HuH-7.5 (cell line): ENCODE results near the gene SBSN.

Experiments used
- DNase-seq: peaks from one replicate; pipeline ENCODE4 v3.0.0; 2011; ENCODE audit warnings: low spot score

SBSN gene

DNA sequence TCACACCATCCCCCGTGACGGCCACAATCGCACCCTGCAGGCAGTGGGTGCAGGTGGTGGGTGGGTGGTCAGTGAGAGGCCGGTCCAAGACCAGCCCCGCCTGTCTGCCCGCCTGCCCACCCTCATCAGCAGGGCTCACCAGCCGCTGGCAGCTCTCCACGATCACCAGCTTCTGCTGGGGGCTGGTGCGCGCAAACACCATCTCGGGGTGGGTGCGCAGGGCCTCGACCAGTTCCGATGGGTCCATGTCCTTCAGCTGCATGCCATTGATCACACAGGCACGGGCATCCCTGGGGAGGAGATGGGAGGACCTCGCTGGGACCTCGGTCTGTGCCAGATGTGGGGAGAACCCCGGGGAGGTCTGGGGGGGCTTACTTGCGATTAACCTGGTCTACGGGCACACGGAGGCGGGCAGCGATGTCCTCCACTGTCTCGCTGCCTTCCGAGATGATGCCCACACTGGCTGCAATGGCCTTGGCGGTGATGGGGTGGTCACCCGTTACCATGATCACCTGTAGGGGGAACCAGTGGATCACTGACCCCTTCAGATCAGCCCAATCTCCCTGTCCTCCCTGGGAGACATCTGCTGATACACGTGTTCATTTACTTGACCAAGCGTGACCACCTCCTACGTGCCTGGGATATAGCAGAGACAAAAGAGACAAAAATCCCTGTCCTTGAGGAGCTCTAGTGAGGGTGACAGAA, 27.3 kb upstream of the SBSN start:
- DNase-seq: peak; percentile 77

DNA sequence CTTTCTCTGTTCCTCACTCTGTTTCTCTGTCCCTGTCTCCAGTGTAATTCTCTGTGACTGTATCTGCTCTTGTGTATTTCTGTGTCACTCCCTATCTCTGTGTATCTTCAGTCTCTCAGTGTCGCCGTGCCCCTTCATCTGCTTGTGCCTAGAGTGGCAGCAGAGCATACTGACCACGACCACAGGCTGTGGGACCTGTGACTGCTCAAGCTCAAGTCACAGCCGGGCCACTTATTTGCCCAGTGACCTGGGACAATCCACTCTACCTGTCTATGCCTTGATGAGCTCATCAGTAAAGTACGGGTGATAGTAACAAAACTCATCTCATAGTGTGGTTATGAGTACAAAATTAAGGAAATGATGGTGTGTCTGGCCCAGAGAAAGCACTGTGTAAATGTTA, 26.0 kb upstream of the SBSN start:
- no peak for DNase-seq

DNA sequence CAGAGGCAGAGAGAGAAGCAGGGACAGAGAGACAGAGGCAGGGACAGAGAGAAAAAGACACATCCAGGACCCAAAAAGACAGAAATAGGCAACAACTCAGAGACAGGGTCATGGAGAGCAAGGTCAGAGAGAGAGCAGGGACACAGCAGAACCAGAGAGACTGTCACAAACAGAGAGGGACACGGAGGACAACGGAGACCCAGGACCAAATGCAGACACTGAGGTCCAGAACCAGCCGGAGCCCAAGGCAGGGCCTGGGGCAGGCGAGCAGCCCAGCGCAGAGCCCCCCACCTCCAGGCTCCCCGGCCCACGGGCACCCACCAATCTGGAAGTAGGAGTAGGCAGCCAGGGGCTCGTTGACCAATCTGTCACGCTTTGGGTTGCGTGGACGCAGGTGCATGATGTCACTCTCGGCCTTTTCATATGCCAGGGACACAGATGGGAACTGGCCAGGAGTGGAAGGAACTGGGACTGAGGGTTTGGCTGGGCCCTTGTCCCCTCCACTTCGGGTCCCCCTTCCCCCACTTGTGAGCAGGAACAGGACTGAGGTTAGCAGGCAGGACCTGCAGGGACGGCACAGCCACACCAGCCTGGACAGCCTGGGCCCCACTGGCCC, 25.4 kb upstream of the SBSN start:
- DNase-seq: no peak

DNA sequence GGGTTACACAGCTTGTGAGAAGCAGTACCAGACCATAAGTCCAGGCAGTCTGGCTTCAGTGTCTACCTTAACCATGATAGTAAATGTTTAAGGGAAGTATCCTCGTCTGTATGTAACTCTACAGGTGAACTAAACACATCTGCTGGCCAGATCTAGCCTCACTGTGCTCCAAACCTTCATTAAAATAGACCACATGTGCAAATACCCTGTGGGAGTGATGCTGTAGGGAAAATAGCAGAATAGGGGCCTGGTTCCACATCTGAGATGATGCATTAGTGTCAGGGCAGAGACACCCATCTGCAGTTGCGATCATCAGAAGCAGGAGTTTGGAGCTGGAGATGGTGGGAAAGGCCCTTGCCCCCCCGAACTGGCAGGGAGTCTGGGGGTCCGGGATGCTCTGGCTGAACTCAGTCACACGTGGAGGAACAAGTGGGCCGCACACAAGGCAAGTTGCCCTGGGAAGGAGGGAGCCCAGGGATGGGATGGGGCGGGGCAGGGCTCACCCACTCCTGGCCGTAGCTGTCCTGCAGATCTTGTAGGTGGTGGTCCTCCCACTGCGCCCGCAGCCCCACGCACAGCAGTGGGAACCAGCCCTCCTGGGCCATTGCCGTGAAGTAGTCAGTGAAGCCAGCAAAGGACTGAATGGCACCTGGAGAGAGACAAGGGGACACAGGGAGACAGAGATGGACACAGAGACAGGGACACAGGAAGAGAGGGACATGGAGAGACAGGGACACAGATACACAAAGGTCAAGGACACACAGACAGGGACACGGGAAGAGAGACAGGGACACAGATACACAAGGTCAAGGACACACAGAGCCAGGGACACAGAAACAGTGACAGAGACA, 24.6 kb upstream of the SBSN start:
- no peak for DNase-seq

DNA sequence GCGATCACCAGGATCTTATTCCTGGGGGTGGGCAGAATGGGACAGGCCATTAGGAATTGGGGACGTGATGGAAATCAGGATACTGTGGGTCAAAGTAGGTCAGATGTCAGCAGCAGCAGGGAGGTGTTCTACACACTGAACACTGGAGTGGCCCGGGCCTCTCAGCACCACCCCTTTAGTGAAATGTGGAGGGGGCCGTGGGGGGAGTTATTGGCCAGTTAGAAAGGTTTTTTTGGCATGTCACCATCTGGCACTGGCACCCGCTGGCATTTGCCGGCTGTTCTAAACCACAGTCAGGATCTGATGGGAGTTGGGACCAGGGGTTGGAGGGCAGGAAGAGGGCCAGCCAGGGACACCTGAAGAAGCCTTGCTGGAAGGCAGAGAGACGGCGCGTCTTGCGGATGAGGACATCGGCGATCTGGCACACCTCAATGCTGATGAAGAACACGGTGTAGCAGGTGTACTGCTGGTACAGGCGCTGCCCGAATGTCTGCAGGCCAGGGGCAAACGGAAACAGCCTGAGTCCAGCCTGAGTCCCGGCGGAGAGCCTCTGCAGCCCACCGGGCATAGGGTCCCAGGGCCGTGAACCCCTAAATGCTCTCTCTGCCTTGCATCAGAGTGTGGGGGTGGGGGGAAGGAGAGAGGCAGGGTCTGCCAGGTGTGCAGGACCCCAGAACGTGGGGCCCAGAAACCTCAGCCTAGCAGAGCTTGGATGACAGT, 23.1 kb upstream of the SBSN start:
- DNase-seq: no peak

DNA sequence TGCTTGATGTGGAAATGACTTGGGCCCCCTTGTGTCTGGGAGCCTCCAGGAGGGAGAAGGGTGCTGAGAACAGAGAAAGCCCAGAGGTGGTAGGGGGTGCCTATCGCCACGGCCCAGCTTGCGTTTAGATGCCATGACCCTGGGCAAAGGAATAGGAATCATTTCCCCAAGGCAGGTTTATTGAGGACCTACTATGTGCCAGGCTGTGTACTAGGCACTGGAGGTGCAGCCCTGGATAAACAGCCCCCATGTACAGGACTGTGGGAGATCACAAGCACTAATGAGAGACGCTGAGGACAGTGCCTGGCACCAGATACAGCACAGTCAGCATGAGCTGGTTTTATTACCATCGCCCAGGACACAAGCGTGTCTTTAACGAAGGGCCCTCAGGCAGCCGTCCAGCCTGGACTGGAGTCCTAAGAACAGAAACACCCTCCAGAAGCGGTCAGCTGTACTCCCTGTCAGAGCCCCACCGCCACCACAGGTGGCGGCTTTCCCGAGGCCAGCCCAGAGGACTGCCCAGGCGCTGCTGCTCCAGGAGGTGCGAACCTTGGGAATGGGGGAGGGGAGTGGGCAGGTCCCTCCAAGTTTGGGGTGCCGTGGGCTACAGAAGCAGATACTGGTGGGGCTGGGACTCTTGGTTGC, 21.9 kb upstream of the SBSN start:
- DNase-seq: no peak

DNA sequence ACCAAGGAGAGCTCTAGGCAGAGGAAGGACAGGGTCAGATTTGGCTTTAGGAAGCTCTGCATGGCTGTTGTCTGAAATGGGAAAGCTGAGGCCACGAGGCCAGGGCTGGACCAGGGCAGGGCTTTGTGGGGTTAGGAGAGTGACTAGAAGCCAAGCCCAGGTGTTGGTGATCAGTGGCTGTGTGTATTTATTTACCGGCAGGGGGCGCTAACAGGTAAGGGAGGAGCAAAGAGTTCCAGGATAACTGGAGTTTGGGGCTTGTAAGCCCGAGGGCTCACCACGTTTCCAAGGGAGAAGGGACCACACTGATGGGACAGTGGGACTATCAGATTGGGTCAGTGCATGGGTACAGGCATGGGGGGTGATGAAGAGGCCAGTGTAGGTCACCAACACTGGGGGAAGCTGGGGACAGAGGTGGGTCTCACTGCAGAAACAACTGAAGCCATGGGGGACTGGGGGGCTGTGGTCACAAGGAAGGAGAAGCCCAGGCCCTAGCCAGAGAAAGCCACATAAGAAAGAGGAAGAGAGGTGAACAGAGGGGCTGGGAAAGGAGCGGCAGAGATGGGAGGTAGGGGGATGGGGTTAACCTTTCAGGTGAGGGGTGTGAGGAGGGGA, 21.2 kb upstream of the SBSN start:
- DNase-seq: peak; percentile 92

DNA sequence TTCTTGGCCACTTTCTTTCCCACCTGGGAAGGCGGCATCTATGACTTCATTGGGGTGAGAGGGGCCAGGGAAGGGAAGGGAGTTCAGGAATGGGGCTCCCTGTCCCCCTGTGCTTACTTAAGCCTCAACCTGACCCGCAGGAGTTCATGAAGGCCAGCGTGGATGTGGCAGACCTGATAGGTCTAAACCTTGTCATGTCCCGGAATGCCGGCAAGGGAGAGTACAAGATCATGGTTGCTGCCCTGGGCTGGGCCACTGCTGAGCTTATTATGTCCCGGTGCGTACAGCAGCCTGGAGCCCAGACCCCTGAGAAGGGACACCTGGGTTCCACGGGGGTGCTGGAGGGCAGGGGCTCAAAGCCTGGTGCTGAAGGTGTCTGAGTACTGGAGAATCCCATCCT, 18.4 kb upstream of the SBSN start:
- no peak for DNase-seq

DNA sequence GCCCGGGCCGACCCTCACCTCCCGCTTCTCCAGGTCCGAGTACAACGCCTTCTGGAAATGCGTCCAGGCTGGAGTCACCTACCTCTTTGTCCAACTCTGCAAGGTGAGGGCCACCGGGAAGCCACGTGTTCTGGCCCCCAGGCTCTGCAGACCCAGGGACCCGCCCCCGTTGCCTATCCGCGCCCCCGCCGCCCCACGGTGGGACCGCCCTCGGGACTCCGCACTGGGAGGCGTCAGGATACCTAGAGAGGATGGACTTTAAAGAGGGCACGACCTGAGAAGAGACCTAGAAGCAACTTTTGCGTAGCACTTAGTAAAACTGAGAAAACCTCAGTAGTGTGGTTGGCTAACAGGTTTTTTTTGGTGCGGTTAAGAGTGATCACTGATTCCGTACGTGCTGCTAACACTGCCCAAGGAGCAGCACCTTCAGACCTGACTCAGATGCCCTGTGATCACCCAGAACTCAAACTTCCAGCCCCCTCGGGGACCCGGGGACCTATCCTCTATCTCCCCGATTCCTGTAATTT, 17.8 kb upstream of the SBSN start:
- DNase-seq: peak; percentile 86

DNA sequence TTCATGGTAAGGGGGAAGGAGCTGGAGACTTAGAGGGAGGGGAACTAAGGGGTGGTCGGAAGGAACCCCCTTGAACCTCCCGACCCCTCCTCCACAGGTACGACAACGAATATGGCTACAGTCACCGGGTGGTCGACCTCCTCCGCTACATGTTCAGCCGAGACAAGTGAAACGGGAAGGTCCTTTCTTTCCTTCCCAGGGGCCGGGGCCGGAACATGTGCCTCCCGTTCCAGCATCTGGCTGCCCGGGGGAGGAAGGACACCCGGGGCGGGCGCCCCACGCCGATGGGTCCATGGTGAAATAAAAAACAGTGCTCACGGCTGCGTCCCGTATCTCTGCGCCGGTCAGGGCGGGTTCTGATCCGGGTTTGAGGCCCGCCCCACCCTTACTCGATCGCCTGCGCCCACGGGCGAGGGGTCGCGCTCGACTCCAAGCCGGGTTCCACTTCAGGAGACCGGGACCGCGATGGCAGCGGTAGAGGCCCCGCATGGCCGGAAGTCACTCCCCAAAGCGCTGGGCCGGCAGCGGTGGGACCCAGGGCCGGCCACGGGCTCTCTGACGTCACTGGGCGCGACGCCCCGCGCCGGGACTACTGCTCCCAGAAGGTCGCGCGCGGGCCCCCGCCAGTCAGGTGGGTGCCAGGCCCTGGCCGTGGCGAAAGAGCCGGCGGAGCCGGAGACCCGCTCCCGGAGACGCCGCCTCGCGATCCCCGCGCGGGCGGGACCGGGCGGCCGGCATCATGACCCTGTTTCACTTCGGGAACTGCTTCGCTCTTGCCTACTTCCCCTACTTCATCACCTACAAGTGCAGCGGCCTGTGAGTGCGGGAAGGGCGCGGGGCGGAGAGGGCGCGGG, 17.1 kb upstream of the SBSN start, which contains the start of gene TMEM147:
TMEM147 (plus strand) TSS at position 626 of the 854 bp plus-strand sequence; CDS start at position 740, 114 bp downstream.
- DNase-seq: peak; percentile 99

DNA sequence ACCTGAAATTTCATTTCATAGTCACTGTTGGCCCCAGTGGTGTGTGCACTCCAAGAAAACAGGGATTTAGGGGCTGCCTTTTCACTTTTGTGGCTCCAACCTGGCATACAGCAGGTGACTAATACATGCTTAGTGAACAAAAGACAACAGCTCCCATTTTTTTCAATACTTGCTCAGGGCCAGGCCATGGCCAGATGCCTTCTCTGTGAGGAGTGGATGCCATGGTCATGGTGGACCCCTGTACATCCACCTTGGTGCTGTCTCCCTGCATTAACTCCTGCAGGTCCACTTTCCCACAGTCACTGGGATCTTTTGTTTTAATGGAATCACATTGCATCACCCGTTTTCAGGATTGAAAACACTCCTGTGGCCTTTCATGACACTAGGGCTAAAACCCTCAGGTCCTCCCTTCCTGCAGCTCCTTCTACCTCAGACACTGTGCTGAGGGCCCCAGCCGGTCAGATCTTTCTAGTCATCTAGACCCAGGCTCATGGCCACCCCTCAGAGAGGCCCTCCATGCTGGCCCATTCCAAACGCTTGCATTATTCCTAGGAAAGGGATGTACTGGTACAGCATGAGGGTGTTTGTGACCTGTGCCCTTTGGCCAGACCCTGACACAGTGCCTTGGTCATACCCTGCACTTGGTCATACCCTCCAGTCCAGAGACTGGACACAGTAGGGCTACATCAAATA, 16.1 kb upstream of the SBSN start:
- no peak for DNase-seq

DNA sequence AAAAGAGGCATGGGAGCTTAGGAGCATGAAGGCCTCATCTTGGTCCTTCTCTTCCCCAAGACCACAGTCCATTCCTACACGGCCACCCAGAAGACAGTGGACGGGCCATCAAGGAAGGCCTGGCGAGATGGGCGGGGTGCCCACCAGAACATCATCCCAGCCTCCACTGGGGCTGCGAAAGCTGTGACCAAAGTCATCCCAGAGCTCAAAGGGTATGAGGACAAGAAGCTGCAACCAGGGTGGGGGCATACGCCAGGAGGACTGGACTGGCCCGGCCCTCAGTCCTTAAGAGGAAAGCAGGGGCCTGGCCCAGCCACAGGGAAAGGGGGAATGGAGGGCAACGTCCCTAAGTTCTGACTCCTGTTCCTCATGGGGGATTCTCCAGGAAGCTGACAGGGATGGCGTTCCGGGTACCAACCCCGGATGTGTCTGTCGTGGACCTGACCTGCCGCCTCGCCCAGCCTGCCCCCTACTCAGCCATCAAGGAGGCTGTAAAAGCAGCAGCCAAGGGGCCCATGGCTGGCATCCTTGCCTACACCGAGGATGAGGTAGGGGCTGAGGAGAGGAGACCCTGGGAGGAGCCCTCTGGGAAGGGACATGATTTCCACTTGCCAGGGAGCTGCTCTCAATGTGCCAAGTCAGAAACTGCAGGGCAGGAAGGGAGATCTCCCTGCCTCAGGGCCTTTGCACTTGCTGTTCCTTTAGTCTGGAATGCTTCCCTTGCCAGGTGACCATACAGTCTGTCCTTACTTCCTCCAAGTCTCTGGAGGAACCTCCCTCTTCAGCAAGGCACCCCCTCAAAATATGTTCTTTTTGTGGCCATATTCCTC, 15.4 kb upstream of the SBSN start:
- DNase-seq: no peak

DNA sequence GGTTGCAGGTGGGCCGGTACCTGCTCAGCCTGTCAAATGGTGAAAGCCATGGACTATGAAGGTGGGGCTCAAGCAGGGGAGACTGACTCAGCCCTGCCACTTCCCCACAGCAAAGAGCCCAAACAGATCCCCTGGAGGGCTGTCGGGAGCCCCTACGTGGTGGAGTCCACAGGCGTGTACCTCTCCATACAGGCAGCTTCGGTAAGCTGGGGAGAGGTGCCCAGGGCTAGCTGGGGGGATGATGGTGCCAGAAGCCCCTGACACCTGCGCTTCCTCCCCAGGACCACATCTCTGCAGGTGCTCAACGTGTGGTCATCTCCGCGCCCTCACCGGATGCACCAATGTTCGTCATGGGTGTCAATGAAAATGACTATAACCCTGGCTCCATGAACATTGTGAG, 14.1 kb upstream of the SBSN start:
- no peak for DNase-seq

DNA sequence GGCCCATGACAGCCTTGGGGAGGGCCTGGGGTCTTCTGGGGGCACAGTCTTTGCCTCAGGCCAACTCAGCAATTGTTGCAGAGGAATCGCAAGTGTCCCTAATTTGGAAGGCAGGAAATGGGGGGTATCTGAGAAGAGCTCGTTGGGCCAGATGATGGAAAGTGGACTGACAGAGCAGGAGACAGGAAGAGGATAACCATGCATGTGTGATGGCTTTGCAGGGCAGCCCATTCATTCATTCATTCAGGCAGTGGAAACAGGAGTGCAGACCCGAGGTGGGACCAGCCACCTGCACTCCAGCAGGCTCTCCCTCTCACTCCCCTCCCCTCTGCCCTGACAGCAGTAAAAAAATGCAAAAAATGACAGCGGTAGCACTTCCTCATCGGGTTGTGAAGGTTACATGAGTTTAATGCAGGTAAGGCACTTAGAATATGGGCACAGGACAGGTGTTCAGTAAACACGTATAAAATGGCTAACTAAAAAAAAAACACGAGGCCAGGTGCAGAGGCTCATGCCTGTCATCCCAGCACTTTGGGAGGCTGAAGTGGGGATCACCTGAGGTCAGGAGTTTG, 12.3 kb upstream of the SBSN start:
- DNase-seq: no peak

DNA sequence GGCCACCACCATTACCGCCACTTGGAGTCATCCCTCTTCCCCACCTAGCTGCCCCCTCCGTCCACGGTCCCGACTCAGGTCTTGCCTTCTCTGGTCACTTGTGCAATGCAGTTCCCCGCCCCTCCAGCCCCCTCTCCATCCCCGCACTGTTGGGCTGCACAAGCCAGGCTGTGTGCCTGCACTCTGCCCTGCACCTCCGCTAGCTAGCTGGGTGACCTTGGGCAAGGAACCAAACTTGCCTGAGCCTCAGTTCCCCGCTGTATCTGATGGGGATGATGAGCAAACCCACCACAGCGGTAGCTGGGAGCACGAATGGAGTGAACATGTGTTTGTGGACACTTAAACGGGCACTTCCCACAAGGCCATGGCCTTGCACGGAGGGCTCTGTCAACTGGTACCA, 11.7 kb upstream of the SBSN start:
- no peak for DNase-seq

DNA sequence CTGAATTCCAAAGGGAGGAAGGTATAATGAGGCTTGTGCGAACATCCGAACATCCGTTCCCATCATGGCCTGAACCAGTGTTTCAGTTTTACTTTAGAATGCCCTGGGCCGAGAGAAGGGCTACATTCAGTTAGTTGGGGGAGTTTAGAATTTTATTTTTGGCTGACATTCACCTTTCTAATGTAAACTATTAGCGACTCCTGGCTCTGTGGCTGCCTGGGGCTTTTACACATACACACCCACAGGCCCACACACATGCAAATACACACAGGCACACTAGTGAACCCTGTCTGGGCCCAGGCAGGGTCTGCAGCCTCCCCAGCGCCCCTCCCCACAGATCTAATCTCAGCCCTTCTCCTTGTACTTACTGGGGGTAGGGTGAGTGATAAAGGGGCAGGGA, 11.2 kb upstream of the SBSN start:
- no peak for DNase-seq

DNA sequence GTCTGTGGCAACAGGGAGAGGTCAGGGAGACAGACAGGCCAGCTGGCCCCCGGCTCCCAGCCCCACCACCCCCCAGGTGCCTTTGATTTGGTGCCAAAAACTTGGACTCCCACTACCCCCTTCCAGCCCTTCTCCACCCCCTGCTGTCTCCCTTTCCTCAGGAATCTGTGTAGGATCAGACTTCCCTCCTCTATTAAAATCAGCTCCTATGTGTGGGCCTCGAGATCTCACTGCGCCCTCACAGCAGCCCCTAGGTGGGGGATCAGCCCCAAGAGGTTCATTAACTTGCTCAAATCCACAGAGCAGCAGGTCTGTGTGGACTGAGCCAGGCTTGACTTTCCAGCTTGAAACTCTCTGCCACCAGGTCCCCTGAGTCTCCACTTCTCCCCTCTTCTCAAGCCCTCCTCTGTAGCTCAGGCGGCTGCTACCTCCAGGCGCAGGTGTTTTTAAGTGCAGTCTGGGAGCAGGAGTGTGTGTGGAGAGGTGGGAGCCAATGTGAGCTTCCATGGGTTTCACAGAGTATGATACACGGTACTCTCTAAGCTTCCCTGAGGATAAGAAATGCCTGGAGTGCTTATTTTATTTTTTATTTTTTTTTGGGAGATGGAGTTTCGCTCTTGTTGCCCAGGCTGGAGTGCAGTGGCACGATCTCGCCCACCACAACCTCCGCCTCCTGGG, 6.8 kb upstream of the SBSN start:
- DNase-seq: no peak
